Nephron (organoid): ENCODE measurements around the gene PHETA2.

ENCODE experiments used
- H3K27ac Mint-ChIP-seq, 3 experiments: 2 replicates each; pipeline ENCODE4 v1.8.0; 2020; ENCODE audit warnings: mixed read lengths in 3 of 3, mild to moderate bottlenecking in 2 of 3, moderate library complexity in 1 of 3
- H3K27me3 Mint-ChIP-seq: 2 replicates; pipeline ENCODE4 v1.8.0; 2021; ENCODE audit warnings: low read depth, mild to moderate bottlenecking, moderate library complexity, mixed read lengths
- H3K36me3 Mint-ChIP-seq: 2 replicates; pipeline ENCODE4 v1.8.0; 2020; ENCODE audit warnings: low read depth, mixed read lengths
- H3K4me1 Mint-ChIP-seq: 2 replicates; pipeline ENCODE4 v1.8.0; 2020; ENCODE audit warnings: mixed read lengths
- H3K4me3 Mint-ChIP-seq, 3 experiments: 2 replicates each; pipeline ENCODE4 v1.8.0; 2020; ENCODE audit warnings: mild to moderate bottlenecking in 3 of 3, mixed read lengths in 3 of 3, moderate library complexity in 2 of 3
- H3K9me3 Mint-ChIP-seq: 2 replicates; pipeline ENCODE4 v1.8.0; 2020; ENCODE audit warnings: mixed read lengths
- TF ChIP-seq, protein P1 (sequence below), 3 experiments: fragments of 200-600 bp; sonication (generic); IDR thresholded peaks; one replicate each; pipeline ENCODE4 v1.5.0; 2021; ENCODE audit warnings: antibody characterized with exemption in 3 of 3; ENCODE audit not compliant: unreplicated experiment in 3 of 3

Gene PHETA2

DNA sequence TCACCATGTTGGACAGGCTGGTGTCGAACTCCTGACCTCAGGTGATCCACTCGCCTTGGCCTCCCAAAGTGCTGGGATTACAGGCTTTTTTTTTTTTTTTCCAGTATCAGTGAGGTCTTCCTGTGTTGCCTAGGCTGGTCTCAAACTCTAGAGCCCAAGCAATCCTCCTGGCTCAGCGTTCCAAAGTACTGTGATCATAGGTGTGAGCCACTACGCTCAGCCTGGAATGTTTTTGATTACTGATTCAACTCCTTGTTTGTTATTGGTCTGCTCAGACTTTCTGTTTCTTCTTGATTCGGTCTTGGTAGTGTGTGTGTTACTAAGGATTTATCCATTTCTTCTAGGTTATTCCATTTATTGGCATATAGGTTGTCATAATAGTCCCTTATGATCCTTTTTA is 34.8 kb upstream of the PHETA2 start:
- Mint-ChIP-seq H3K9me3 (peaks cover 33% of the 10 kb centered on the region), H3K27me3 (peaks cover 3% of the 10 kb centered on the region), H3K27ac (no peak overlapping the region), H3K36me3 (peaks cover 7% of the 10 kb centered on the region), H3K4me1 (no peaks in the 10 kb centered on the region), H3K4me3 (no peak overlapping the region)
- TF ChIP-seq, protein P1, sequence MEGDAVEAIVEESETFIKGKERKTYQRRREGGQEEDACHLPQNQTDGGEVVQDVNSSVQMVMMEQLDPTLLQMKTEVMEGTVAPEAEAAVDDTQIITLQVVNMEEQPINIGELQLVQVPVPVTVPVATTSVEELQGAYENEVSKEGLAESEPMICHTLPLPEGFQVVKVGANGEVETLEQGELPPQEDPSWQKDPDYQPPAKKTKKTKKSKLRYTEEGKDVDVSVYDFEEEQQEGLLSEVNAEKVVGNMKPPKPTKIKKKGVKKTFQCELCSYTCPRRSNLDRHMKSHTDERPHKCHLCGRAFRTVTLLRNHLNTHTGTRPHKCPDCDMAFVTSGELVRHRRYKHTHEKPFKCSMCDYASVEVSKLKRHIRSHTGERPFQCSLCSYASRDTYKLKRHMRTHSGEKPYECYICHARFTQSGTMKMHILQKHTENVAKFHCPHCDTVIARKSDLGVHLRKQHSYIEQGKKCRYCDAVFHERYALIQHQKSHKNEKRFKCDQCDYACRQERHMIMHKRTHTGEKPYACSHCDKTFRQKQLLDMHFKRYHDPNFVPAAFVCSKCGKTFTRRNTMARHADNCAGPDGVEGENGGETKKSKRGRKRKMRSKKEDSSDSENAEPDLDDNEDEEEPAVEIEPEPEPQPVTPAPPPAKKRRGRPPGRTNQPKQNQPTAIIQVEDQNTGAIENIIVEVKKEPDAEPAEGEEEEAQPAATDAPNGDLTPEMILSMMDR (IDR thresholded peaks at IDR 0.05; ENCODE audit: unreplicated experiment in 3 of 3) = no peak

DNA sequence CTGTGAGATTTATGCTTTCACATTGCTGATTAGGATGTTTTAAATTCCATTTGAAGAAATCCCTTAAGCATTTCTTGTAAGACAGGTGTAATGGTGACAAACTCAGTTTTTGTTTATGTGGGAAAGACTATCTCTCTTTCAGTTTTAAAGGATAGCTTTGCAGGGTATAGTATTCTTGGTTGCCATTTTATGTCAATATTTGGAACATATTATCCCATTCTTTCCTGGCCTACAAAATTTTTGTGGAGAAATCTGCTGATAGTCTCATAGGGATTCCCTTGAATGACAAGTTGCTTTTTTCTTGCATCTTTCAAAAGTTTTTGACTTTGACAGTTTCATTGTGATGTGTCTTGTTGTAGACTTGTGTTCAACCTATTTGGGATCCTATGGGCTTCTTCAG is 32.3 kb upstream of the PHETA2 start:
- H3K27ac Mint-ChIP-seq = no peak overlapping the region

DNA sequence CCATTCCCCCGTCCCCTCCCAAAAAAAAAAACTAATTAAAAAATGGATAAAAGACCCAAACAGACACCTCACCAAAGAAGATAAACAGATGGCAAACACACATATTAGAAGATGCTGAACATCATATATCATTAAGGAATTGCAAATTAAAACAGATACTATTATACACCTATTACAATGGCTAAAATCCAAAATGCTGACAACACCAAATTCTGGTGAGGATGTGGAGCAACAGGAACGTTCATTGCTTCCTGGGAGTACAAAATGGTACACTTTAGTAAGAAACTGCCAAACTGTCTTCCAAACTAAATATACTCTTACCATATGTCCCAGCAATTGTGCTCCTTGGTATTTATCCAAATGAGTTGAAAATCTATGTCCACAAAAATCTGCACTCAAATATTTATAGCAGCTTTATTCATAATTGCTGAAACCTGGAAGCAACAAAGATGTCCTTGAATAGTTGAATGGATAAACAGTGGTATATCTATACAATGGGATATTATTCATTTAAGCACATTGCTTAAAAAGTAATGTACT is 23.3 kb upstream of the PHETA2 start:
- H3K27me3 Mint-ChIP-seq = no peaks in the 10 kb centered on the region
- TF ChIP-seq, protein P1 (IDR thresholded peaks at IDR 0.05; ENCODE audit: unreplicated experiment in 3 of 3) = no peak

More for the DNA sequence above, 32.3 kb upstream of the PHETA2 start:
- peaks cover 7% of the 10 kb centered on the region for H3K36me3 Mint-ChIP-seq
- no peak overlapping the region for H3K4me3 Mint-ChIP-seq
- peaks cover 29% of the 10 kb centered on the region for H3K9me3 Mint-ChIP-seq
- peaks cover 3% of the 10 kb centered on the region for H3K27me3 Mint-ChIP-seq
- TF ChIP-seq, protein P1 (IDR thresholded peaks at IDR 0.05; ENCODE audit: unreplicated experiment in 3 of 3) = no peak
- no peaks in the 10 kb centered on the region for H3K4me1 Mint-ChIP-seq

DNA sequence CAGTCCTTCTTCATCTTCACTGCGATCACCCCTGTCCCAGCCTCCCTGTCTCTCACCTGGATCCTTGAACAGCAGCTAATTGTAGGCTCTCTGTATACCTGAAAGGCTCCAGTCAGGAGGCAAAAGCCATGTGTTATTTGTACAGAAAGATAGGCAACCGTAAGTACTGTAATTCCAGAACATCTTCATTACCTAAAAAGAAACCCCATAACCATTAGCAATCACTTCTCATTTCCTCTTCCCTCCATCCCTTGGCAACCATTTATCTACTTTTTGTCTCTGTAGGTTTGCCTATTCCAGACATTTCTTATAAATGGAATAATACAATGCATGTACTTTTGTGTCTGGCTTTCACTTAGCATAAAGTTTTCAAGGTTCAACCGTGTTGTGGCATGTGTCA is 21.3 kb upstream of the PHETA2 start:
- Mint-ChIP-seq H3K36me3 (peaks cover 9% of the 10 kb centered on the region), H3K4me1 (no peaks in the 10 kb centered on the region), H3K27ac (no peak overlapping the region), H3K4me3 (no peak overlapping the region), H3K27me3 (no peaks in the 10 kb centered on the region), H3K9me3 (peaks cover 17% of the 10 kb centered on the region)
- TF ChIP-seq, protein P1 (IDR thresholded peaks at IDR 0.05; ENCODE audit: unreplicated experiment in 3 of 3) = no peak

More for the DNA sequence above, 23.3 kb upstream of the PHETA2 start:
- no peak overlapping the region for H3K4me3 Mint-ChIP-seq
- no peak overlapping the region for H3K27ac Mint-ChIP-seq
- H3K9me3 Mint-ChIP-seq = no peaks in the 10 kb centered on the region
- no peaks in the 10 kb centered on the region for H3K4me1 Mint-ChIP-seq
- H3K36me3 Mint-ChIP-seq = no peaks in the 10 kb centered on the region

GRCh38 chr22:42056757-42057511 is 17.1 kb upstream of the PHETA2 start:
- no peaks in the 10 kb centered on the region for H3K4me1 Mint-ChIP-seq
- H3K27ac Mint-ChIP-seq = no peak overlapping the region
- no peaks in the 10 kb centered on the region for H3K27me3 Mint-ChIP-seq
- no peak overlapping the region for H3K4me3 Mint-ChIP-seq
- H3K36me3 Mint-ChIP-seq = peaks cover 38% of the 10 kb centered on the region
- TF ChIP-seq, protein P1 (IDR thresholded peaks at IDR 0.05; ENCODE audit: unreplicated experiment in 3 of 3) = no peak
- peaks cover 21% of the 10 kb centered on the region for H3K9me3 Mint-ChIP-seq

GRCh38 chr22:42060489-42060888 is 13.6 kb upstream of the PHETA2 start:
- peaks cover 53% of the 10 kb centered on the region for H3K36me3 Mint-ChIP-seq
- H3K27me3 Mint-ChIP-seq = no peaks in the 10 kb centered on the region
- no peaks in the 10 kb centered on the region for H3K4me1 Mint-ChIP-seq

More at GRCh38 chr22:42060489-42060888, 13.6 kb upstream of the PHETA2 start:
- Mint-ChIP-seq H3K9me3 (peaks cover 21% of the 10 kb centered on the region), H3K4me3 (no peak overlapping the region), H3K27ac (no peak overlapping the region)
- TF ChIP-seq, protein P1 (IDR thresholded peaks at IDR 0.05; ENCODE audit: unreplicated experiment in 3 of 3) = no peak
